Germinal center (tissue), 1 donor: ENCODE measurements around the gene RALGPS1.

Experiments used
- DNase-seq: peaks from one replicate; pipeline ENCODE4 v3.0.0; 2012; ENCODE audit warnings: mixed read lengths, low spot score

The RALGPS1 gene

GRCh38 chr9:127053960-127054359, 139.4 kb downstream of the RALGPS1 start:
- DNase-seq = no peak

- no peak for DNase-seq
Observed at GRCh38 chr9:127055745-127056402, 141.3 kb downstream of the RALGPS1 start.

- DNase-seq = no peak
Observed at GRCh38 chr9:127056446-127056845, 141.9 kb downstream of the RALGPS1 start.

- no peak for DNase-seq
Observed at GRCh38 chr9:127058011-127058644, 143.5 kb downstream of the RALGPS1 start.

GRCh38 chr9:127058645-127059021, 144.1 kb downstream of the RALGPS1 start:
- no peak for DNase-seq

GRCh38 chr9:127059030-127059429, 144.4 kb downstream of the RALGPS1 start:
- no peak for DNase-seq

GRCh38 chr9:127059765-127060361, 145.3 kb downstream of the RALGPS1 start:
- DNase-seq = peak; percentile 24

GRCh38 chr9:127061411-127061810, 146.8 kb downstream of the RALGPS1 start:
- DNase-seq = no peak

GRCh38 chr9:127064335-127064734, 149.8 kb downstream of the RALGPS1 start:
- DNase-seq = no peak

- no peak for DNase-seq
Observed at GRCh38 chr9:127065592-127065991, 151.0 kb downstream of the RALGPS1 start.

- no peak for DNase-seq
Observed at GRCh38 chr9:127066060-127066850, 151.7 kb downstream of the RALGPS1 start.

- no peak for DNase-seq
Observed at GRCh38 chr9:127066851-127067136, 152.2 kb downstream of the RALGPS1 start.

GRCh38 chr9:127067603-127068220, 153.1 kb downstream of the RALGPS1 start:
- no peak for DNase-seq

GRCh38 chr9:127074561-127075548, 160.3 kb downstream of the RALGPS1 start:
- no peak for DNase-seq

- no peak for DNase-seq
Observed at GRCh38 chr9:127075624-127076372, 161.2 kb downstream of the RALGPS1 start.

- no peak for DNase-seq
Observed at GRCh38 chr9:127076860-127077643, 162.5 kb downstream of the RALGPS1 start.

- no peak for DNase-seq
Observed at GRCh38 chr9:127077644-127077946, 163.0 kb downstream of the RALGPS1 start.

GRCh38 chr9:127078336-127078735, 163.8 kb downstream of the RALGPS1 start:
- DNase-seq = no peak

GRCh38 chr9:127078988-127079387, 164.4 kb downstream of the RALGPS1 start:
- DNase-seq = no peak
